Measurements from ENCODE around the gene SNX11. TPM values are rescaled to one million over a fixed set of nuclear protein-coding genes. Genes with fewer than 3 reads are reported as not detected.

Gene SNX11
- total and polyA plus RNA-seq, 2 of the 8 experiments (the other 6 are each of a cell fraction or from before 2014, with no cell fraction given): 21.1 to 21.4 TPM

- Histone ChIP-seq H4K20me1 (replicated peaks in 1 of 2; ENCODE audit: control insufficient read depth in 1 of 2, insufficient read depth in 2 of 2, low read length in 2 of 2) (no peaks in the 10 kb centered on the region), H2BK15ac (ENCODE audit: low read length) (no peak overlapping the region), H3K4me3 (ENCODE audit: extremely low read depth in 1 of 4, insufficient read depth in 2 of 4, low read depth in 3 of 4, low read length in 4 of 4) (peak overlapping the region in 1 of 4 experiments; percentile 41; a peak in 2 of 8 replicates), H3K79me1 (ENCODE audit: low read depth, low read length) (no peaks in the 10 kb centered on the region), H3K9me3 (ENCODE audit: insufficient read depth in 2 of 2, low read depth in 1 of 2, low read length in 1 of 2) (no peaks in the 10 kb centered on the region), H3K36me3 (ENCODE audit: control insufficient read depth in 2 of 4, insufficient read depth in 4 of 4, low read length in 3 of 4) (no peaks in the 10 kb centered on the region), H3K4me1 (replicated peaks in 1 of 4; ENCODE audit: control insufficient read depth in 3 of 4, insufficient read depth in 4 of 4, low read length in 3 of 4) (peaks cover 4 to 27% (median 15%) of the 10 kb centered on the region in 4 experiments; a peak in 6 of 7 replicates), H3K79me2 (ENCODE audit: control insufficient read depth in 1 of 2, insufficient read depth in 2 of 2, low read length in 2 of 2) (no peaks in the 10 kb centered on the region), H3K14ac (ENCODE audit: insufficient read length) (no peak overlapping the region), H3K4ac (replicated peaks; ENCODE audit: insufficient read length, low read depth, low read length) (no peak overlapping the region), H3K56ac (replicated peaks; ENCODE audit: insufficient read length, low read depth, low read length) (no peak overlapping the region), H2AK5ac (ENCODE audit: low read depth, low read length) (no peak overlapping the region), H3K27me3 (replicated peaks in 1 of 4; ENCODE audit: control insufficient read depth in 3 of 4, extremely low read depth in 1 of 4, insufficient read depth in 3 of 4, low read length in 3 of 4) (peaks cover 4 to 26% (median 21%) of the 10 kb centered on the region in 4 experiments; a peak in 5 of 7 replicates), H3K4me2 (ENCODE audit: insufficient read depth in 1 of 2, low read depth in 2 of 2, low read length in 2 of 2) (peak overlapping the region; percentile 57 to 61), H3K9ac (replicated peaks in 1 of 4; ENCODE audit: extremely low read depth in 1 of 4, low read depth in 3 of 4, low read length in 3 of 4) (no peak overlapping the region), H2BK120ac (replicated peaks; ENCODE audit: low read depth, low read length) (no peak overlapping the region), H3K23ac (ENCODE audit: insufficient read length) (no peak overlapping the region), H4K91ac (replicated peaks; ENCODE audit: insufficient read length, low read length) (no peak overlapping the region), H2BK20ac (ENCODE audit: low read length) (no peak overlapping the region; the same call in 1 of the 2 replicates), H2AFZ (ENCODE audit: low read length) (no peak overlapping the region), H4K5ac (ENCODE audit: insufficient read length, low read depth, low read length) (no peak overlapping the region), H2BK5ac (ENCODE audit: low read depth, low read length) (no peak overlapping the region), H4K8ac (ENCODE audit: extremely low read depth, insufficient read depth, low read length) (no peak overlapping the region), H3K18ac (ENCODE audit: extremely low read depth, low read length) (no peak overlapping the region; the same call in 1 of the 2 replicates), H2BK12ac (ENCODE audit: low read depth, low read length) (no peak overlapping the region), H3K23me2 (ENCODE audit: low read depth, low read length) (no peaks in the 10 kb centered on the region), H3K27ac (ENCODE audit: low read depth, low read length) (no peak overlapping the region)
- FAIRE-seq (no peak), DNase-seq (ENCODE audit: low read depth in 1 of 2, low spot score in 2 of 2) (no peak)
- ChIA-PET CTCF (ENCODE audit: partially characterized antibody) (interaction anchor here (0.7 to 1.7 kb wide), 5 partner anchors 13 to 133 kb away, joined by 3 to 5 read pairs (median 3); no protein-coding TSS in a partner anchor), POLR2A (ENCODE audit: partially characterized antibody) (interaction anchor here (0.8 to 2.0 kb wide), 2 partner anchors 13 to 113 kb away, joined by 3 to 5 read pairs; partner anchors contain the start of gene NFE2L1)
- WGBS, 2 experiments (ENCODE audit: extremely low coverage in 1 of 2, insufficient coverage in 1 of 2, insufficient read length in 1 of 2, insufficient replicate concordance in 2 of 2, low coverage in 1 of 2, low lambda C conversion rate in 2 of 2, missing lambda C conversion rate in 1 of 2): 77% methylated on average over 4 of the region's 4 CpGs; no CpG with 5 or more reads in 1 of the 2 experiments
- TF ChIP-seq GTF2F1 (IDR thresholded peaks at IDR 0.05; ENCODE audit: borderline replicate concordance, low read depth, low read length) (no peak), CBX5 (IDR thresholded peaks at IDR 0.05; ENCODE audit: low read depth, low read length) (no peak), SIX5 (IDR thresholded peaks at IDR 0.05; ENCODE audit: low read depth, low read length) (no peak), GABPA (IDR thresholded peaks at IDR 0.05; ENCODE audit: borderline replicate concordance, insufficient read depth, low read length) (no peak), CTBP2 (IDR thresholded peaks at IDR 0.05; ENCODE audit: borderline replicate concordance, insufficient read depth, insufficient read length, low read length) (no peak), TEAD4 (IDR thresholded peaks at IDR 0.05; ENCODE audit: low read depth, low read length) (no peak), NRF1 (IDR thresholded peaks at IDR 0.05; ENCODE audit: low read depth, low read length) (no peak), TAF7 (optimal IDR thresholded peaks at IDR 0.05; ENCODE audit: borderline replicate concordance, low read depth, low read length) (no peak), TBP (IDR thresholded peaks at IDR 0.05; ENCODE audit: low read depth, low read length) (no peak), RBBP5 (IDR thresholded peaks at IDR 0.05; ENCODE audit: borderline replicate concordance, low read depth, low read length) (no peak), POU5F1 (IDR thresholded peaks at IDR 0.05; ENCODE audit: low read depth, low read length) (no peak)
Observed at GRCh38 chr17:48161127-48161905, 53.8 kb downstream of the SNX11 start.
